SK-N-SH (cell line): ENCODE data around the gene TOX2. TPM values are rescaled to one million over a fixed set of nuclear protein-coding genes. Genes with fewer than 3 reads are reported as not detected.

ENCODE experiments used
- CTCF ChIA-PET: fragments of 300-600, 350-600 bp; formaldehyde crosslinking; extraction: SDS; loops from one replicate; lab custom pipeline; 2021; lab: Yijun Ruan, JAX
- POLR2A ChIA-PET: fragments of 350-600 bp; sonication (Branson Sonifier 250); formaldehyde crosslinking; extraction: SDS; loops from one replicate; lab custom pipeline; 2020; ENCODE audit warnings: antibody characterized with exemption, inconsistent platforms; lab: Yijun Ruan, JAX
- DNase-seq: peaks from one replicate; pipeline ENCODE4 v3.0.0; 2012
- H2AFZ ChIP-seq: fragments of 200-600 bp; sonication (generic); 2 replicates; pipeline ENCODE4 v1.8.1; 2016; ENCODE audit warnings: antibody characterized with exemption, mild to moderate bottlenecking, low read depth
- H3F3A ChIP-seq: fragments of 200-600 bp; sonication (generic); replicated peaks from 2 replicates; pipeline ENCODE3; 2016; ENCODE audit warnings: antibody characterized with exemption, mild to moderate bottlenecking; ENCODE audit not compliant: insufficient read depth
- H3K27ac ChIP-seq, 2 experiments: fragments of 200-500 bp in 1 of 2; fragments of 200-600 bp in 1 of 2; sonication (Bioruptor generic) in 1 of 2; sonication (generic), shearing (Covaris generic) in 1 of 2; 2 replicates each; pipeline versions ENCODE4 v1.5.1 to v1.6.1; 2014 to 2016; ENCODE audit warnings: low read depth in 2 of 2, inconsistent platforms in 1 of 2, low read length in 1 of 2, mild to moderate bottlenecking in 1 of 2, mixed read lengths in 1 of 2
- H3K27me3 ChIP-seq: fragments of 200-600 bp; sonication (generic), shearing (Covaris generic); 2 replicates; pipeline ENCODE4 v1.6.1; 2016; ENCODE audit warnings: mixed run types; ENCODE audit not compliant: insufficient read depth
- H3K36me3 ChIP-seq, 2 experiments: fragments of 200-500 bp in 1 of 2; fragments of 200-600 bp in 1 of 2; sonication (Bioruptor generic) in 1 of 2; sonication (generic) in 1 of 2; replicated peaks in 1 of 2; 2 replicates each; pipeline versions ENCODE3 to v1.5.1; 2014 to 2016; ENCODE audit warnings: low read length in 1 of 2, mild to moderate bottlenecking in 1 of 2; ENCODE audit not compliant: insufficient read depth in 2 of 2, control insufficient read depth in 1 of 2
- H3K4me1 ChIP-seq, 2 experiments: fragments of 200-500 bp in 1 of 2; fragments of 200-600 bp in 1 of 2; sonication (Bioruptor generic) in 1 of 2; sonication (generic), shearing (Covaris generic) in 1 of 2; 2 replicates each; pipeline versions ENCODE4 v1.5.1 to v1.6.1; 2014 to 2016; ENCODE audit warnings: low read depth in 1 of 2, low read length in 1 of 2, mixed run types in 1 of 2; ENCODE audit not compliant: insufficient read depth in 2 of 2, control insufficient read depth in 1 of 2
- H3K4me2 ChIP-seq: fragments of 200-600 bp; sonication (generic), shearing (Covaris generic); 2 replicates; pipeline ENCODE4 v1.6.1; 2017; ENCODE audit warnings: mixed run types
- H3K4me3 ChIP-seq, 2 experiments: fragments of 200-500 bp in 1 of 2; fragments of 200-600 bp in 1 of 2; sonication (Bioruptor generic) in 1 of 2; sonication (generic), shearing (Covaris generic) in 1 of 2; 2 replicates each; pipeline versions ENCODE4 v1.5.1 to v1.8.1; 2014 to 2016; ENCODE audit warnings: low read depth in 2 of 2, inconsistent platforms in 1 of 2, low read length in 1 of 2, mild to moderate bottlenecking in 1 of 2, mixed read lengths in 1 of 2, moderate library complexity in 1 of 2
- H3K79me2 ChIP-seq: fragments of 200-600 bp; sonication (generic); 2 replicates; pipeline ENCODE4 v1.8.1; 2017; ENCODE audit warnings: mild to moderate bottlenecking; ENCODE audit not compliant: insufficient read depth
- H3K9ac ChIP-seq: fragments of 200-600 bp; sonication (generic); 2 replicates; pipeline ENCODE4 v1.6.1; 2017; ENCODE audit warnings: mixed run types
- H3K9me2 ChIP-seq: fragments of 200-600 bp; sonication (generic); 2 replicates; pipeline ENCODE4 v1.6.1; 2017; ENCODE audit warnings: mixed run types
- H3K9me3 ChIP-seq: fragments of 200-600 bp; sonication (generic); 2 replicates; pipeline ENCODE4 v1.6.1; 2017; ENCODE audit warnings: mixed run types, mild to moderate bottlenecking, moderate library complexity
- H4K20me1 ChIP-seq: fragments of 200-600 bp; sonication (generic); 2 replicates; pipeline ENCODE4 v1.6.1; 2017; ENCODE audit warnings: mild to moderate bottlenecking, mixed run types; ENCODE audit not compliant: insufficient read depth
- ELF1 ChIP-seq: IDR thresholded peaks from 2 replicates; pipeline ENCODE4 v1.4.0; 2012
- FOSL2 ChIP-seq: IDR thresholded peaks from 2 replicates; pipeline ENCODE4 v1.4.0; 2012; ENCODE audit warnings: low read depth, mild to moderate bottlenecking, moderate library complexity, borderline replicate concordance
- FOXJ3 ChIP-seq: sonication (generic); formaldehyde crosslinking; IDR thresholded peaks from 2 replicates; pipeline ENCODE4 v1.5.1; 2020; ENCODE audit warnings: mild to moderate bottlenecking, missing genetic modification reagents
- FOXM1 ChIP-seq: IDR thresholded peaks from 2 replicates; pipeline ENCODE4 v1.4.0; 2012; ENCODE audit warnings: low read depth, mild to moderate bottlenecking
- GABPA ChIP-seq: IDR thresholded peaks from 2 replicates; pipeline ENCODE4 v1.4.0; 2012; ENCODE audit warnings: low read depth, mild to moderate bottlenecking
- GATA2 ChIP-seq: sonication (generic); formaldehyde crosslinking; IDR thresholded peaks from 2 replicates; pipeline ENCODE4 v1.5.0; 2020; ENCODE audit warnings: mild to moderate bottlenecking, missing genetic modification reagents
- JUND ChIP-seq: IDR thresholded peaks from 2 replicates; pipeline ENCODE4 v1.4.0; 2012
- MEF2A ChIP-seq: IDR thresholded peaks from 2 replicates; pipeline ENCODE4 v1.4.0; 2012; ENCODE audit warnings: low read depth, borderline replicate concordance
- MXI1 ChIP-seq: IDR thresholded peaks from 2 replicates; pipeline ENCODE4 v1.6.1; 2012; ENCODE audit warnings: mild to moderate bottlenecking, low read depth, low read length, improper control_type of control experiment
- NFIC ChIP-seq: IDR thresholded peaks from 2 replicates; pipeline ENCODE4 v1.4.0; 2012; ENCODE audit warnings: borderline replicate concordance
- NRF1 ChIP-seq: IDR thresholded peaks from 2 replicates; pipeline ENCODE4 v1.6.1; 2012; ENCODE audit warnings: low read depth, mild to moderate bottlenecking, low read length
- REST ChIP-seq: IDR thresholded peaks from 2 replicates; pipeline ENCODE4 v1.6.1; 2012; ENCODE audit warnings: mild to moderate bottlenecking, low read depth, low read length, moderate library complexity
- SIN3A ChIP-seq: IDR thresholded peaks from 2 replicates; pipeline ENCODE4 v1.6.1; 2012; ENCODE audit warnings: low read depth, mild to moderate bottlenecking, low read length, moderate library complexity, borderline replicate concordance
- SMC3 ChIP-seq: IDR thresholded peaks from 2 replicates; pipeline ENCODE4 v1.6.1; 2012; ENCODE audit warnings: low read depth, low read length, improper control_type of control experiment
- TAF1 ChIP-seq: IDR thresholded peaks from 2 replicates; pipeline ENCODE4 v1.6.1; 2012; ENCODE audit warnings: low read depth, mild to moderate bottlenecking, low read length, moderate library complexity, borderline replicate concordance
- ZBTB33 ChIP-seq: IDR thresholded peaks from 2 replicates; pipeline ENCODE4 v1.4.0; 2012; ENCODE audit warnings: low read depth, borderline replicate concordance
- WGBS: methylation state at CpG from one replicate; pipeline ENCODE4 v1.1.6; 2017; ENCODE audit warnings: low lambda C conversion rate; 5-methylcytosine and 5-hydroxymethylcytosine counted together
- polyA plus RNA-seq, 3 experiments: library from polyadenylated mRNA; depleted of rRNA; stranded (reverse); fragments of >200 nt; gene quantifications; 2 replicates each; pipeline ENCODE4 v1.2.3, GENCODE V29; 2012
- TF ChIP-seq, protein P1 (sequence below): fragments of 150-350 bp; IDR thresholded peaks from 2 replicates; pipeline ENCODE4 v1.6.1; 2016; ENCODE audit warnings: mild to moderate bottlenecking, low read depth, low read length

The TOX2 gene
- polyA plus RNA-seq, 1 of the 3 experiments (the other 2 are of a cell fraction): 15.4 TPM

DNA sequence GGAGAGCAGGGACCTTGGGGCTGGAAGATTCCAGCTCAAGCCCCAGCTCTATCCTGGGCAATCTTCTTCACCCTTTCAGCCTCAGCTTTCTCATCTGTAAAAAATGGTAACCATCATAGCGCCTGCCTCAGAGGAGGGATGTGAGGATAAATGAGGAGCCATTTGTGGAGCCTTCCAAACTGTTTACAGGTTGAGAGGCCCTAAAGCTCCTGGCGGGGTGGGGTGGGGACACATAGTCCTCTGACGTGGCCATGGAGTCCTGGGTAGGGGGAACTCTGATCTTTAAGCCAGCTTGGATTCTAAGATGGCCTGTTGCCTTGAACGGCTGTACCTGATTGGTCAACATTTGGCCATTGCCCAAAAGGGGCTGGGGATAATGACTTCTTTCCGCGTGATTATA, 111.1 kb downstream of the TOX2 start:
- H4K20me1 ChIP-seq: no peaks in the 10 kb centered on the region
- H3K79me2 ChIP-seq: no peaks in the 10 kb centered on the region
- no peak overlapping the region for H2AFZ ChIP-seq
- H3K4me2 ChIP-seq: no peak overlapping the region
- no peaks in the 10 kb centered on the region for H3K9me2 ChIP-seq
- ChIA-PET POLR2A (no interaction called here), CTCF (interaction anchor here (0.6 to 1.7 kb wide), 5 partner anchors 8 to 276 kb away, joined by 3 to 5 read pairs (median 3); no protein-coding TSS in a partner anchor)
- no peaks in the 10 kb centered on the region for H3K36me3 ChIP-seq
- no peaks in the 10 kb centered on the region for H3K27me3 ChIP-seq
- no peak for DNase-seq
- no peaks in the 10 kb centered on the region for H3K9me3 ChIP-seq
- no peak overlapping the region for H3K27ac ChIP-seq
- H3F3A ChIP-seq: no peaks in the 10 kb centered on the region
- no peak overlapping the region for H3K9ac ChIP-seq
- H3K4me1 ChIP-seq: peaks cover 0 to 47% of the 10 kb centered on the region in 2 experiments; a peak in 2 of 4 replicates
- TF ChIP-seq JUND (no peak), FOXJ3 (no peak), SMC3 (no peak), ELF1 (no peak), REST (no peak), NFIC (no peak), FOSL2 (no peak), MXI1 (no peak), ZBTB33 (no peak), TAF1 (no peak), NRF1 (no peak), GABPA (no peak), SIN3A (no peak), MEF2A (no peak), GATA2 (no peak), FOXM1 (no peak)
- TF ChIP-seq, protein P1, sequence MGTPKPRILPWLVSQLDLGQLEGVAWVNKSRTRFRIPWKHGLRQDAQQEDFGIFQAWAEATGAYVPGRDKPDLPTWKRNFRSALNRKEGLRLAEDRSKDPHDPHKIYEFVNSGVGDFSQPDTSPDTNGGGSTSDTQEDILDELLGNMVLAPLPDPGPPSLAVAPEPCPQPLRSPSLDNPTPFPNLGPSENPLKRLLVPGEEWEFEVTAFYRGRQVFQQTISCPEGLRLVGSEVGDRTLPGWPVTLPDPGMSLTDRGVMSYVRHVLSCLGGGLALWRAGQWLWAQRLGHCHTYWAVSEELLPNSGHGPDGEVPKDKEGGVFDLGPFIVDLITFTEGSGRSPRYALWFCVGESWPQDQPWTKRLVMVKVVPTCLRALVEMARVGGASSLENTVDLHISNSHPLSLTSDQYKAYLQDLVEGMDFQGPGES: no peak
- no peak overlapping the region for H3K4me3 ChIP-seq
- 98% methylated on average over 6 of the region's 6 CpGs for WGBS
